Hematopoietic multipotent progenitor cell treated with erythropoietin and hydrocortisone succinate and interleukin-3 and kit ligand, for 8 days (in vitro differentiated cells): ENCODE measurements around the gene DXO.
"Not testable (repeated sequence)": the region's sequence is repeated elsewhere in the genome, so short reads cannot be mapped to it uniquely, and the experiment has no call there.

ENCODE experiments used
- DNase-seq: peaks from one replicate; pipeline ENCODE4 v3.0.0-alpha.2; 2015

The DXO gene

GRCh38 chr6:31979238-31979898, 7.4 kb upstream of the DXO start:
- DNase-seq = peak; percentile 30

GRCh38 chr6:31978831-31979230, 6.9 kb upstream of the DXO start:
- DNase-seq = no peak

GRCh38 chr6:31977816-31978431, 6.0 kb upstream of the DXO start:
- DNase-seq = no peak

GRCh38 chr6:31976065-31976464, 4.1 kb upstream of the DXO start:
- not testable (repeated sequence) for DNase-seq

- DNase-seq = peak; percentile 49
Observed at GRCh38 chr6:31972709-31973350, 892 bp upstream of the DXO start.

GRCh38 chr6:31971279-31971992, 502 bp downstream of the DXO start:
- DNase-seq = no peak

GRCh38 chr6:31970604-31971271, 1.2 kb downstream of the DXO start:
- DNase-seq = no peak

GRCh38 chr6:31969712-31970603, 2.0 kb downstream of the DXO start:
- peak; percentile 21 for DNase-seq

GRCh38 chr6:31968791-31969711, 2.9 kb downstream of the DXO start:
- DNase-seq = no peak

- DNase-seq = no peak
Observed at GRCh38 chr6:31968326-31968725, 3.6 kb downstream of the DXO start.

GRCh38 chr6:31967926-31968320, 4.0 kb downstream of the DXO start:
- no peak for DNase-seq

GRCh38 chr6:31966997-31967925, 4.7 kb downstream of the DXO start:
- no peak for DNase-seq

GRCh38 chr6:31966506-31966905, 5.4 kb downstream of the DXO start:
- DNase-seq = no peak

- no peak for DNase-seq
Observed at GRCh38 chr6:31965700-31966099, 6.2 kb downstream of the DXO start.

- DNase-seq = no peak
Observed at GRCh38 chr6:31963921-31964320, 8.0 kb downstream of the DXO start.

GRCh38 chr6:31961616-31962015, 10.3 kb downstream of the DXO start:
- DNase-seq = no peak

- DNase-seq = peak; percentile 98
Observed at GRCh38 chr6:31958741-31959739, 12.9 kb downstream of the DXO start, which contains the start of the genes NELFE and SKIC2. TSS of gene NELFE (minus strand) at chr6:31958971. CDS start at chr6:31958446, 525 bp downstream. TSS of gene SKIC2 (plus strand) at chr6:31959175. CDS start at chr6:31959193, 18 bp downstream.

- peak; percentile 25 for DNase-seq
Observed at GRCh38 chr6:31958412-31958740, 13.6 kb downstream of the DXO start.
